Mucosa of rectum (tissue), 2 donors: ENCODE data around the gene ATP5F1D.
A peak's percentile ranks its signal among the peaks of the same experiment; 100 is the strongest.
"Not testable (repeated sequence)": the region's sequence is repeated elsewhere in the genome, so short reads cannot be mapped to it uniquely, and the experiment has no call there.

Source experiments
- H3K27ac ChIP-seq, 2 donors: one replicate each; pipeline ENCODE4 v1.7.0; 2013; ENCODE audit warnings: inconsistent platforms in 2 of 2, low read depth in 2 of 2, low read length in 2 of 2
- H3K27me3 ChIP-seq, 2 donors: one replicate each; pipeline ENCODE4 v1.7.0; 2013; ENCODE audit warnings: low read length in 2 of 2; ENCODE audit not compliant: control insufficient read depth in 2 of 2, insufficient read depth in 2 of 2
- H3K36me3 ChIP-seq, 2 donors: one replicate each; pipeline ENCODE4 v1.7.0; 2013; ENCODE audit warnings: low read length in 2 of 2; ENCODE audit not compliant: control insufficient read depth in 2 of 2, insufficient read depth in 2 of 2
- H3K4me1 ChIP-seq, 2 donors: one replicate each; pipeline ENCODE4 v1.7.0; 2013; ENCODE audit warnings: low read length in 2 of 2, mild to moderate bottlenecking in 1 of 2; ENCODE audit not compliant: control insufficient read depth in 2 of 2, insufficient read depth in 2 of 2
- H3K4me3 ChIP-seq, 2 donors: one replicate each; pipeline ENCODE4 v1.7.0; 2013; ENCODE audit warnings: low read length in 2 of 2
- H3K9ac ChIP-seq, 2 donors: one replicate each; pipeline ENCODE4 v1.7.0; 2013; ENCODE audit warnings: low read length in 2 of 2, low read depth in 1 of 2, mild to moderate bottlenecking in 1 of 2
- H3K9me3 ChIP-seq, 2 donors: one replicate each; pipeline ENCODE4 v1.7.0; 2013; ENCODE audit warnings: low read length in 2 of 2; ENCODE audit not compliant: control insufficient read depth in 2 of 2
- donor health status: healthy.
- donor health status: Normal muscosa, but diverticular disease.

The ATP5F1D gene

GRCh38 chr19:1239796-1240737 is 1.5 kb upstream of the ATP5F1D start:
- Histone ChIP-seq H3K4me3 (peak overlapping the region; percentile 41 to 61), H3K27me3 (peaks cover 3 to 20% of the 10 kb centered on the region in 2 donors), H3K4me1 (peaks cover 43 to 50% of the 10 kb centered on the region in 2 donors), H3K9ac (peak overlapping the region; percentile 41 to 54), H3K9me3 (no peaks in the 10 kb centered on the region), H3K27ac (peak overlapping the region; percentile 55 to 58), H3K36me3 (no peaks in the 10 kb centered on the region)

GRCh38 chr19:1240925-1241324 is 626 bp upstream of the ATP5F1D start:
- H3K4me3 ChIP-seq, result peak overlapping the region in 1 of 2 donors; percentile 85
- no peaks in the 10 kb centered on the region for H3K36me3 ChIP-seq
- H3K27ac ChIP-seq, result peak overlapping the region in 1 of 2 donors; percentile 88
- H3K4me1 ChIP-seq, result peaks cover 48 to 57% of the 10 kb centered on the region in 2 donors
- no peak overlapping the region for H3K9ac ChIP-seq
- H3K9me3 ChIP-seq, result no peaks in the 10 kb centered on the region
- peaks cover 3 to 11% of the 10 kb centered on the region in 2 donors for H3K27me3 ChIP-seq

GRCh38 chr19:1243768-1244692 is 2.5 kb downstream of the ATP5F1D start:
- H3K9me3 ChIP-seq, result no peaks in the 10 kb centered on the region
- H3K27ac ChIP-seq, result peak overlapping the region; percentile 95 to 99
- no peaks in the 10 kb centered on the region for H3K27me3 ChIP-seq
- H3K4me1 ChIP-seq, result peaks cover 52 to 66% of the 10 kb centered on the region in 2 donors
- H3K9ac ChIP-seq, result peak overlapping the region; percentile 41 to 74
- no peaks in the 10 kb centered on the region for H3K36me3 ChIP-seq
- peak overlapping the region; percentile 44 to 52 for H3K4me3 ChIP-seq

GRCh38 chr19:1244693-1245451 is 3.3 kb downstream of the ATP5F1D start:
- Histone ChIP-seq H3K27me3 (no peaks in the 10 kb centered on the region), H3K4me1 (peaks cover 50 to 66% of the 10 kb centered on the region in 2 donors), H3K4me3 (peak overlapping the region; percentile 44 to 52), H3K36me3 (no peaks in the 10 kb centered on the region), H3K9ac (peak overlapping the region; percentile 41 to 74), H3K27ac (peak overlapping the region; percentile 95 to 99), H3K9me3 (no peaks in the 10 kb centered on the region)

GRCh38 chr19:1245494-1246264 is 4.1 kb downstream of the ATP5F1D start:
- H3K9ac ChIP-seq, result peak overlapping the region in 1 of 2 donors; percentile 74

GRCh38 chr19:1246265-1247087 is 4.9 kb downstream of the ATP5F1D start:
- Histone ChIP-seq H3K4me1 (peaks cover 39 to 54% of the 10 kb centered on the region in 2 donors), H3K4me3 (peak overlapping the region in 1 of 2 donors; percentile 39), H3K9ac (peak overlapping the region in 1 of 2 donors; percentile 50), H3K27ac (peak overlapping the region; percentile 95 to 99)
- H3K9me3 ChIP-seq, H3K36me3 ChIP-seq, H3K27me3 ChIP-seq: not testable (repeated sequence)

More at GRCh38 chr19:1245494-1246264, 4.1 kb downstream of the ATP5F1D start:
- H3K4me1 ChIP-seq, result peaks cover 46 to 60% of the 10 kb centered on the region in 2 donors
- no peaks in the 10 kb centered on the region for H3K27me3 ChIP-seq
- no peaks in the 10 kb centered on the region for H3K9me3 ChIP-seq
- peak overlapping the region; percentile 95 to 99 for H3K27ac ChIP-seq
- peak overlapping the region in 1 of 2 donors; percentile 39 for H3K4me3 ChIP-seq
- no peaks in the 10 kb centered on the region for H3K36me3 ChIP-seq

- Histone ChIP-seq H3K27ac (peak overlapping the region; percentile 99), H3K27me3 (no peaks in the 10 kb centered on the region), H3K9ac (peak overlapping the region; percentile 44 to 91), H3K4me1 (peaks cover 39 to 54% of the 10 kb centered on the region in 2 donors), H3K9me3 (no peaks in the 10 kb centered on the region), H3K4me3 (peak overlapping the region; percentile 59 to 68), H3K36me3 (peaks cover 4% of the 10 kb centered on the region in 2 donors)
Measured at GRCh38 chr19:1247748-1248138, 6.2 kb downstream of the ATP5F1D start.

- peaks cover 4% of the 10 kb centered on the region in 2 donors for H3K36me3 ChIP-seq
- peak within 1 kb of the TSS; percentile 68 to 79 for H3K4me3 ChIP-seq
- peaks cover 40 to 49% of the 10 kb centered on the region in 2 donors for H3K4me1 ChIP-seq
- no peaks in the 10 kb centered on the region for H3K9me3 ChIP-seq
- H3K27me3 ChIP-seq, result no peaks in the 10 kb centered on the region
- H3K9ac ChIP-seq, result peak within 1 kb of the TSS; percentile 83 to 91
- H3K27ac ChIP-seq, result peak within 1 kb of the TSS; percentile 99
Measured at GRCh38 chr19:1248139-1248785, 6.7 kb downstream of the ATP5F1D start, which contains the start of gene MIDN. Gene MIDN, plus strand, starts transcription at chr19:1248583. Its CDS starts 1,714 bp downstream, at chr19:1250297.
